Left lung (tissue), 10 donors: ENCODE data around the gene CREBBP. TPM values are rescaled to one million over a fixed set of nuclear protein-coding genes. Genes with fewer than 3 reads are reported as not detected.

Experiments
- ATAC-seq: fragments of 200-7000 bp; cut with Tn5 transposase; one replicate; pipeline ENCODE4 v1.9.1; 2020; ENCODE audit warnings: moderate library complexity
- DNase-seq, 4 donors: peaks; one replicate each; pipeline ENCODE4 v3.0.0-alpha.2; 2013 to 2020
- H3K27ac ChIP-seq, 2 donors: fragments of 200-600 bp; sonication (generic) in 1 of 2; one replicate each; pipeline versions ENCODE4 v1.5.0 to v1.8.0; 2020 to 2021
- H3K27me3 ChIP-seq, 2 donors: fragments of 200-600 bp; sonication (generic) in 1 of 2; one replicate each; pipeline versions ENCODE4 v1.5.0 to v1.8.0; 2020 to 2021
- H3K36me3 ChIP-seq, 2 donors: fragments of 200-600 bp; sonication (generic) in 1 of 2; one replicate each; pipeline versions ENCODE4 v1.5.0 to v1.8.0; 2020 to 2021
- H3K4me1 ChIP-seq, 2 donors: fragments of 200-600 bp; one replicate each; pipeline ENCODE4 v1.8.0; 2021
- H3K4me3 ChIP-seq, 2 donors: fragments of 200-600 bp; sonication (generic) in 1 of 2; one replicate each; pipeline versions ENCODE4 v1.5.0 to v1.8.0; 2020 to 2021; ENCODE audit warnings: mild to moderate bottlenecking in 1 of 2
- H3K9me3 ChIP-seq, 2 donors: fragments of 200-600 bp; sonication (generic) in 1 of 2; one replicate each; pipeline versions ENCODE4 v1.5.0 to v1.8.0; 2020 to 2021
- intact Hi-C, 2 donors: fragments of 100-400 bp; cut with DNase I; formaldehyde crosslinking; loops; one replicate each; pipeline versions ENCODE4 v1.11.2 to v1.14.2; 2022
- polyA plus RNA-seq, 6 donors: library from polyadenylated mRNA; unstranded; fragments of 120-200 nt; gene quantifications; one replicate each; pipeline ENCODE4 v1.2.1, GENCODE V29; 2013; ENCODE audit not compliant: insufficient read length in 6 of 6
- total RNA-seq, 2 donors: library from RNA; stranded (reverse); fragmentation: NEBNext Ultra II Directional; extraction: Animal tissue kit (Norgen Biotek cat#: 25700); gene quantifications; one replicate each; pipeline ENCODE4 v1.2.1, GENCODE V29; 2021
- TF ChIP-seq, protein P1 (sequence below), 2 donors: fragments of 200-600 bp; sonication (generic) in 1 of 2; IDR thresholded peaks; one replicate each; pipeline versions ENCODE4 v1.5.0 to v1.8.0; 2021; ENCODE audit warnings: antibody characterized with exemption in 2 of 2
- donor health status: DM: no; HTN: yes; CAD: no.
- donor health status: DM: no; HTN: no; CAD: no.

CREBBP gene
- total and polyA plus RNA-seq, 8 donors = 48.3 to 112 (median 104) TPM

DNA sequence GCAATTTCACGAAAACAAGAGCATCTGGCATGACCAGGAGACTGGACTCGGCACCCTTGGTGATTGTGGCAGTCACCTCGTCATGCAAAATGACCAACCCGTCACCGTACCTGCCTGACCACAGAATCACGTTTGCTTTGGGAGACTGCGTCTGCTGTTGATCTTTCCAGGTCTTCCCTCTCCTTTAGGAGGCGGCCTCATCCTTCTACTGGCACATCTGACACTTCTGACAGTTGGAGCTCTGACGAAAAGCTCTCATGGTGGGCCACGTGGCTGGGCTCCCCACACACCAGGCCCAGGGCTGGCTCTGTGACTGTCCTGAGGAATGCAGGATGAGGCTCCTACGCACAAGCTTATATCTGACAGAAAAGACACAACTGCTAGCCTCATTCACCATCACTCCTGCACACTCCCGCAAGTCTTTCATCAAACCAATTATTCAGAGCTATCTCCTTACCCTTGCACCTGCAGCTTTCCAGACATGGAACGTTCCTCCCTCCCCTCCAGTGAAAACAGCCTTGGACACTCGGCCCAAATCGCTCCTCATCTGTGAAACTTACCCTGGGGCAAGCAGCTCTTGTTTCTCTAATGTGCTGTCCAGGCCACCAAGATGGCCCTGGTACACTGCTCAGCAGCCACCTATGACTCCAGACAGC, 166.8 kb downstream of the CREBBP start:
- Histone ChIP-seq H3K36me3 (peaks cover 0 to 9% of the 10 kb centered on the region in 2 donors), H3K27me3 (no peaks in the 10 kb centered on the region), H3K4me3 (no peak overlapping the region), H3K9me3 (no peaks in the 10 kb centered on the region), H3K4me1 (peaks cover 10 to 25% of the 10 kb centered on the region in 2 donors), H3K27ac (no peak overlapping the region)
- ATAC-seq (no peak), DNase-seq (peak in 1 of 4 donors; percentile 5)
- TF ChIP-seq, protein P1, sequence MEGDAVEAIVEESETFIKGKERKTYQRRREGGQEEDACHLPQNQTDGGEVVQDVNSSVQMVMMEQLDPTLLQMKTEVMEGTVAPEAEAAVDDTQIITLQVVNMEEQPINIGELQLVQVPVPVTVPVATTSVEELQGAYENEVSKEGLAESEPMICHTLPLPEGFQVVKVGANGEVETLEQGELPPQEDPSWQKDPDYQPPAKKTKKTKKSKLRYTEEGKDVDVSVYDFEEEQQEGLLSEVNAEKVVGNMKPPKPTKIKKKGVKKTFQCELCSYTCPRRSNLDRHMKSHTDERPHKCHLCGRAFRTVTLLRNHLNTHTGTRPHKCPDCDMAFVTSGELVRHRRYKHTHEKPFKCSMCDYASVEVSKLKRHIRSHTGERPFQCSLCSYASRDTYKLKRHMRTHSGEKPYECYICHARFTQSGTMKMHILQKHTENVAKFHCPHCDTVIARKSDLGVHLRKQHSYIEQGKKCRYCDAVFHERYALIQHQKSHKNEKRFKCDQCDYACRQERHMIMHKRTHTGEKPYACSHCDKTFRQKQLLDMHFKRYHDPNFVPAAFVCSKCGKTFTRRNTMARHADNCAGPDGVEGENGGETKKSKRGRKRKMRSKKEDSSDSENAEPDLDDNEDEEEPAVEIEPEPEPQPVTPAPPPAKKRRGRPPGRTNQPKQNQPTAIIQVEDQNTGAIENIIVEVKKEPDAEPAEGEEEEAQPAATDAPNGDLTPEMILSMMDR (IDR thresholded peaks at IDR 0.05) = no peak
- intact Hi-C loops = no loop called here

DNA sequence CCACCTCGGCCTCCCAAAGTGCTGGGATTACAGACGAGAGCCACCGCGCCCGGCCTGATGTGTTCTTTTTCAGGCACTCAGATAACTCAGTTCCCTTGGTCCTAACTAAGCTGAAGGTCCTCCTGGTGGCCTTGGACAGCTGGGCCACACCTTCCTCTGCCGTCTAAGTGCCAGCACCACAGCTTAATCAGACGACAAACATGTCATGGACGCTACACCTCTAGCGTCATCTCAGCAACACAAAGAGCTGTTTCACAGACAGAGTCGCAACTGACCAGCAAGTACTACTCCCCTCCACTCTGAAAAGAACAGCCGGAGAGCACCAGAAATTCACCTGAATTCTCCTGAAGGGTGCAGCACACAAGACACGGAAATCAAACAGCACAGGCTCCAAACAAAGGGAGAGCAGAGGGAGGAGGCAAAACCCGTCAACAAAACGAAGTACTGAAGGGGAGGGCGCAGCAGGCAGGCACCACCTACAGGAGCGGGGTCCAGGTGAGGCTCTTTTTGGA, 167.6 kb downstream of the CREBBP start:
- H3K27ac ChIP-seq = no peak overlapping the region
- no peaks in the 10 kb centered on the region for H3K9me3 ChIP-seq
- no peak overlapping the region for H3K4me3 ChIP-seq
- peaks cover 0 to 9% of the 10 kb centered on the region in 2 donors for H3K36me3 ChIP-seq
- peaks cover 7 to 21% of the 10 kb centered on the region in 2 donors for H3K4me1 ChIP-seq
- no peaks in the 10 kb centered on the region for H3K27me3 ChIP-seq
- TF ChIP-seq, protein P1 (IDR thresholded peaks at IDR 0.05) = no peak
- DNase-seq (no peak), ATAC-seq (no peak)
- intact Hi-C loops = no loop called here

DNA sequence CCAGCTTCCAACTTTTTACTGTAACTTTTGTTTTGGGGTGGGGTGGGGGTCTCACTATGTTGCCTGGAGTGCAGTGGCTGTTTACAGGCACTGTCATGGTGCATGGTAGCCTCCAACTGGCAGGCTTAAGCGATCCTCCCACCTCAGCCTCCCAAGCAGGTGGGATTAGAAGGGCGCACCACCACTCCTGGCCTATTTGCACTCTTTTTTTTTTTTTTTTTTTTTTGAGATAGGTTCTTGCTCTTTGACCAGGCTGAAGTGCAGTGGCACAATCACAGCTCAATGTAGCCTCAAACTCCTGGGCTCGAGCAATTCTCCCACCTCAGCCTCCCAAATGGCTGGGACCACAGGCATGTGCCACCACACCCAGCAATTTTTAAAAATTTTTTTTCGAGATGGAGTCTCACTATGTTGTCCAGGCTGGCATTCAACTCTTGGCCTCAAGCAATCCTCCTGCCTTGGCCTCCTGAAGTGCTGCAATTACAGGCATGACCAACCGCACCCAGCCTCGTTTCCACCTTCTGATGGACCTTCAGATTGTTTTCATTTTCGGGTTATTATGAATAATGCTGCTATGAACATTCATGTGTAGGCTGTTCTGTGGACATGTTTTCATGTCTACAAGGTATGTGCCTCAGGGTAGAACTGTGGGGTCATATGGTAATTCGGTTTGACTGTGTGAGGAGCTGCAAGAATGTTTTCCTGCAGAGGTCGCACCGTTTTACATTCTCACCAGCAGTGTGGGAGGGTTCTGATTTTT, 174.1 kb downstream of the CREBBP start:
- no peaks in the 10 kb centered on the region for H3K4me1 ChIP-seq
- H3K9me3 ChIP-seq = no peaks in the 10 kb centered on the region
- DNase-seq (no peak), ATAC-seq (no peak)
- H3K4me3 ChIP-seq = no peak overlapping the region
- H3K27me3 ChIP-seq = no peaks in the 10 kb centered on the region
- no peaks in the 10 kb centered on the region for H3K36me3 ChIP-seq
- no peak overlapping the region for H3K27ac ChIP-seq
- intact Hi-C loops = no loop called here
- TF ChIP-seq, protein P1 (IDR thresholded peaks at IDR 0.05) = no peak

DNA sequence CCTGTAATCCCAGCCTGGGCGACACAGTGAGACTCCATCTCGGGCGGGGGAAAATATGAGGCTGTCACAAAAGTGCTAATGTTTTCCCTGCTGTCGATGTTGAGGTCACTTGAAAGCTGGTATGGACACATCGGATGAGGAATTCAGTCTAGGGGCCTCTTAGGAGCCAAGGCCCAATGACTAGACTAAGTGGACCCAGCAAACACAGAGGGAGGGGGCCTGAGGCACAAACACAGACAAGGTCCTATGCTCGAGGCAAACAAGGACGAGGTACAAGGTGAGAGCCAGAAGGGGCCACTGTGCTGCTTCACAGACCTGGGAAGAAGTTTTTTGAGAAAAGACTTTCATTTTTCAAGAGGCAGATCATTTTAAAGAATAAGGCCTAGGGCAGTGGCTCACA, 178.4 kb downstream of the CREBBP start:
- H3K4me3 ChIP-seq = no peak overlapping the region
- H3K36me3 ChIP-seq = no peaks in the 10 kb centered on the region
- no peak overlapping the region for H3K27ac ChIP-seq

DNA sequence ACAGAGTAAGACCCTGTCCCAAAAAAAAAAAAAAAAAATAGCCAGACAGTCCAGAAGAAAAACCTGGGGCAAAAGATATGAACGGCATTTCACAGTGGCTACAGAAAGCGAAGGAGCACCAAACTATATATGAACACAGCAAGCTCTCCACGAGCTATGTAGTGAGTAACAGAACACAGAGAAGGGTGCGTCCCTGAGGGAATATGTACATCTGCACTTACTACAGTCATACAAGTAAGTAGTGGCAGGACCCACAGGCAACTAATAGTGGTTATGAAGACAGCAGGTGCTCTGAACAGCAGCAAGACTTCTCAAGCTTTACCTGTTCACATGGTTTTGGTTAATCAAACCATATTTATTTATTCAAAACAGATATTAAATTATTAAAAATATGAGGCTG, 179.0 kb downstream of the CREBBP start:
- intact Hi-C loops = no loop called here
- no peak overlapping the region for H3K4me3 ChIP-seq
- no peaks in the 10 kb centered on the region for H3K9me3 ChIP-seq
- DNase-seq (no peak), ATAC-seq (no peak)
- no peaks in the 10 kb centered on the region for H3K36me3 ChIP-seq
- TF ChIP-seq, protein P1 (IDR thresholded peaks at IDR 0.05) = no peak
- no peak overlapping the region for H3K27ac ChIP-seq
- H3K27me3 ChIP-seq = no peaks in the 10 kb centered on the region
- no peaks in the 10 kb centered on the region for H3K4me1 ChIP-seq

More for the DNA sequence above, 178.4 kb downstream of the CREBBP start:
- Histone ChIP-seq H3K4me1 (no peaks in the 10 kb centered on the region), H3K27me3 (no peaks in the 10 kb centered on the region), H3K9me3 (no peaks in the 10 kb centered on the region)
- DNase-seq (no peak), ATAC-seq (no peak)
- intact Hi-C loops = no loop called here
- TF ChIP-seq, protein P1 (IDR thresholded peaks at IDR 0.05) = no peak
